ENCODE results near the gene DNPH1.

- no peak for TF ChIP-seq EZH2 (IDR thresholded peaks at IDR 0.05; ENCODE audit: low read depth, unreplicated experiment)
- TF ChIP-seq POLR2AphosphoS5 (IDR thresholded peaks at IDR 0.05; ENCODE audit: low read depth) = no peak
- no peak for TF ChIP-seq EZH2phosphoT487 (IDR thresholded peaks at IDR 0.05; ENCODE audit: unreplicated experiment)
- TF ChIP-seq, protein P1, sequence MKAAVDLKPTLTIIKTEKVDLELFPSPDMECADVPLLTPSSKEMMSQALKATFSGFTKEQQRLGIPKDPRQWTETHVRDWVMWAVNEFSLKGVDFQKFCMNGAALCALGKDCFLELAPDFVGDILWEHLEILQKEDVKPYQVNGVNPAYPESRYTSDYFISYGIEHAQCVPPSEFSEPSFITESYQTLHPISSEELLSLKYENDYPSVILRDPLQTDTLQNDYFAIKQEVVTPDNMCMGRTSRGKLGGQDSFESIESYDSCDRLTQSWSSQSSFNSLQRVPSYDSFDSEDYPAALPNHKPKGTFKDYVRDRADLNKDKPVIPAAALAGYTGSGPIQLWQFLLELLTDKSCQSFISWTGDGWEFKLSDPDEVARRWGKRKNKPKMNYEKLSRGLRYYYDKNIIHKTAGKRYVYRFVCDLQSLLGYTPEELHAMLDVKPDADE (IDR thresholded peaks at IDR 0.05) = no peak
- TF ChIP-seq CTCF (conservative IDR thresholded peaks at IDR 0.05; ENCODE audit: low read depth in 2 of 2) = no peak
These were observed 48.0 kb upstream of the DNPH1 start for GRCh38 chr6:43277306-43277642.
